ENCODE data around the gene IGSF9B.

Gene IGSF9B

DNA sequence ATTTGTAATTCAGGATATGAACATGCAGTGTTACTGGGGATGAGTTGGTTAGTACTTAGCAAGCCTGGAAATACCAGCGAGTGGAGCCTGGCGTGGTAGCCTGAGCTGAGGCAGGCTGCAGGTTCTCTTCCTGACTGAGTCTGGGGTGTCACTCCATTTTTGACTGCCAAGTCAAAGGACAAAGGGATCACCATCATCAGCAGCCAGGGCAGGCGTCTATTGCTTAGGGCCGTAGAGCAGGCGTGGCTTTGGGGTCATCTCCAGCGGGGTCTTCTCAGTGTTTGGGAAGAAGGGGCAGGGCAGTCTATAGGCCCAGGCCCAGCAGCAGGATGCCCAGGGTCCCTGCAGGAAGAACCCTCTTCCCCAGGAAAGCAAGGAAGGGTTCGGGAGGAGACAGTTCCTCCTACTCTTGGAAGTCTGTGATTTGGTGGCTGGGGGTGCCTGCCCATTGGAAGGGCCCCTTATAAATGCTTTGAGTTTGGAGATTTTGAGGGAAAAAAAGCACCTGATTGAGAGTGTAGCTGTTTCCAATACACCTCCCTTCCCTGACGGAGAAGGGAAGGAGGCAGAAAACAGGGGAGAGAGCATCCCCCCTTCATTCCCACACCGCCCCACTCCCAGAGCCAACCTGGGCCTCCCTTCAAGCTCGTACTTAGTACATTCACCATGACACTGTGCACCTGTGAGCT, 60.0 kb downstream of the IGSF9B start:
- peak; percentile 49 for DNase-seq

DNA sequence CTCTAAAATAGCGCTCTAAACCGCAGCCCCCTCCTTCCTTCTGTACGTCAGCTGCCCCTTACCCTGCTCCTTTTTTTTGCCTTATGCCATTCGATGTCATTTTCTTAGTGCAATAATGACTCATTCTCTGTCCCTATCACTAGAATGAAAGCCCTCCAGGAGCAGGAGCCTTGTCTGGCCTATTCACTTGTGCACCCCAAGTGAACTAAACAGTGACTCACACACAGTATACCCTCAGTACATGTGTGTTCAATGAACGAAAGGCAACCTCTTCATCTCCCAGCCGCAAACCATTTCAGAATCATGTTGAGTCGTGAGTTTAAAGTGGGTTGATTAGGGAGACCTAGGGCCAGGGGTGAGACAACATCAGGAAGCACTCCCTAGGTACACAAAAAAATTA, 60.7 kb downstream of the IGSF9B start:
- peak; percentile 16 for DNase-seq

DNA sequence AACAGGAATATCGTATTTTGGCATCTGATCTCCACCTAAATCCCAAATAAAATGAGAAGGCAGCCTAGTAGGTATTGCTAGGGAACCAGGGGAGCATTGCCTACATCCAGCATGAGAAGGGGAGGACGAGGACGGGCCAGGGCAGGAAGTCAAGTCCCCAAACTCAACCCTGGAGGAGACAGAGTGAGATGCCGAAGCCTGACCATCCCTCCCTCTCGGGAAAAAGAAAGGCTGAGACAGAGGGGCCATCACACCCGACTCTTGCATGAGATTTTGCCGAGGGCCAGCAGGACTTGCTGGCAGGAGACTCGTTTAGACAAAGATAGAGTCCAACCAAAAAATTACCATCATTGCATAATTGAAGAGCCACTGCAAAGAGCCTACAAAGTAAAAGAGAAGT, 61.2 kb downstream of the IGSF9B start:
- peak; percentile 43 for DNase-seq

DNA sequence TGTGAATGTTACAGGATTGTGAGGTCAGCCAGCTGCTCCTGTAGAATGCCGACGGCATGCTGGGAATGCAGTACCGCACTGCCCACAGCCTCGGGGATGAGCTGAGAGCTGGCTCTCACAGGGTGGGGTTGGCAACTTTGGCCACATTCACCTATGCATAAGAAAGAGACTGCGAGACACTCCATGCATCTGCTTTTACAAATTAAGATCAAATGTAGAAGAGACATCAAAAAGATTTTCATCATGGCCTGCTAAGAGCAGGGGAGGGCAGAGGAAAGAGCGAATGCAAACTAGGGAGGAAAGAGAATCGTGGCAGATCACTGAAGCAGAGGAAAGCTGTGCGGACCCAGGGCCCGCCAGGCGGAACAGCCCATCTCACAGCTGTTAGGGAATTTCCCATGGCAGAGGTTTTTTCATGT, 61.7 kb downstream of the IGSF9B start:
- DNase-seq = no peak

DNA sequence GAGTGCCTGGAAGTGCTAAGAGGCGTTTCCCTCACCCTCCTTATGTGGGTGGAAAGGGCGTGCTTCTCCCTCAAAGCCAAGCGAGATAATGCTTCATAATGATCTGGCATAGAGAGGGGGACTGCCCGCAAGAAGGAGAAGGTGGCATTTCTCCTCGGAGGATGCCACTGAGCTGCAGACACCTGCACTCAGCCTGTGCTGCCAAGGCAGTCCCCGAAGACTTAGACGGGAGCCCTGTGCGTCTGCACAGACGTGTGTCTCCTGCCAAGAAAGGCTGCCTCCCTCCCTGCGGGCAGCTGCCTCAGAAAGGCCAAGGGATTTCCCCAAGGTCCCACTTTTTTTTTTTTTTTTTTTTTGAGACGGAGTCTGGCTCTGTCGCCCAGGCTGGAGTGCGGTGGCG, 63.4 kb downstream of the IGSF9B start:
- no peak for DNase-seq

DNA sequence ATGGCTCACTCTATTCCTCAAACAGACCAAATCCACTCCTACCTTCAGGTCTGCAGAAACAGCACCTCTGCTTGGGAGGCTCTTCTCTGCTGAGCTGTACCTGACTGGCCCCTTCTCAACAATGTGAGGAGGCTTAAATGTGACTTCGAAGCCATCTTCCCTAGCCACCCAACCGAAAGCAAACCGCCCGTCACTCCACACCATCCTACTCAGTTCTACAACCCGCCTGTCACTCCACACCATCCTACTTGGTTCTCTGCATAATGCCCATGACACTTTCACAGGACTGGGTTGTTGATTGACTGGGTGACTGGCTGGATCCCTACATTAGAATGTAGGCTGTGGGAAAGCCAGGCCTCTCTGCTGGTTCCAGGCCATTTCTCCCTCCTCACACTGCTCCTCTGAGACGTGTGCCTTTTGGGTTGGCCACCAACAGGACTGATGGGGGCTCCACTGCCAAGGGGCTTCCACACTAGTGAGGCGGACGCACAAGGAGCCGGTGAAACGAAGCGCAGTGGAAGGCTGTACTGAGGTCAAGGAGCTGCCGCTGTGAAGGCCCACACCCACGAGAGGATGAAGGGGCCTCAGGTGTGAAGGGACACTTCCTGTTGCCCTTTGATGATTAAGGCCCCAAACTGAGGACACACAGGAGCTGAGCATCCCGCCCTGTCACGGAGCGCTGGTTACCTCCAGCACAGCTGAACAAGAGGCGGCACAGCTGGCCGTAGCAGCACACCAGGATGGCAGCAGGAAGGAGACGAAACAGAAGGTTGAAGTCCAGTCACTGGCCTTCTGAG, 64.0 kb downstream of the IGSF9B start:
- no peak for DNase-seq

DNA sequence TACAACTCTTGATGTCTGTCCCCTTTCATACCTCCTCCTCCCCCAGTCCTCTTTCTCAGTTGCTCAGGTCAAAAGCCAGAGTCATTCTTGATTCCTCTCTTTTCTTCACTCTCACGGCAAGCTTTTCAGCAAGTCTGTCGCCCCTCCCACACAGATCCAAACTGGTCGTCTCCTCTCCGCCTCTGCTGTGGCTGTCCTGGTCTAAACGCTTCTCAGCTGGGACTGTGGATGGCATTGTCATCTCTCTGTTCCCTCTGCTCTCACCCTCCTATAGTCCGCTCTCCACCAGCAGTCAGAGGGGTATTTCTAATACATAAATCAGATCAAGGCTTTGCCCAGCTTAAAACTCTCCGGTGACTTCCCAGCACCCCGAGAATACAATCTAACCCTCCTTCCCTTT, 64.6 kb downstream of the IGSF9B start:
- no peak for DNase-seq

DNA sequence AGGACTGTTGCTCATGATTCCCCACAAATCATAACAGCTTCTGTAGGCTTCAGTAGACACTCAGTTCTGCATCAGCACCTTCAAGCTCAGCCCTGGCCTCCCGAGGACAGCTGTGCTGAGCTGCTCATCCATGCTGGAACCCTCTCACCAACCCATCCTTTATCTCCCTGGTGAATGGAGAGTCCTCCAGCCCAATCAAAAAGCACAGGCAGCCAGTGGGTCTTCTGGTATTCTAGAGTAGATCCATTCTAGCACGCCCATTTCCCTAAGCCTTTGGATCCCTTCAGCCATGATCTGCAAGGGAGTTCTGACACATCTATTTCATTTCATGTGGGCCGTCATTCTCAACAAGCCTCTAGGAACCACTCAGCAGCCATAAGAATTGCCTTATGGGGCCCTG, 66.9 kb downstream of the IGSF9B start:
- DNase-seq = no peak

DNA sequence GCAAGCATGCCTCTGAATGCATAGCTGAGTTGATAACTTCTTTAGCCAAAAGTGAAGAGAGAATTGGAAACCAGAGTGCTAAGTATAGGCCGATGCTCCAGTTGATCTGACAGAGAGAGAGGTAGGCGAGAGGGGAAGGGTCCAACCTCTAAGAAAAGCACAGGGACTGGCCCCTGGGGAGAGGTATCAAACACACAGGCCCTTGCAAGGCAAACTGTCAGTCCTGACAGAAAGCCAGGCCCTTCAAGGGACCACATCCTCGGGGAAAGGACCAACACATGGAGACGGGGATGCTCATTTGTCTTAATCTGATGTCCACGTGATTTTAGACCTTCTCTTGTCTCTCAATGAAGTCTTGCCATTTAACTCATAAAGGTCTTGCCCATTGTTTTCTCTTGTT, 67.6 kb downstream of the IGSF9B start:
- no peak for DNase-seq

DNA sequence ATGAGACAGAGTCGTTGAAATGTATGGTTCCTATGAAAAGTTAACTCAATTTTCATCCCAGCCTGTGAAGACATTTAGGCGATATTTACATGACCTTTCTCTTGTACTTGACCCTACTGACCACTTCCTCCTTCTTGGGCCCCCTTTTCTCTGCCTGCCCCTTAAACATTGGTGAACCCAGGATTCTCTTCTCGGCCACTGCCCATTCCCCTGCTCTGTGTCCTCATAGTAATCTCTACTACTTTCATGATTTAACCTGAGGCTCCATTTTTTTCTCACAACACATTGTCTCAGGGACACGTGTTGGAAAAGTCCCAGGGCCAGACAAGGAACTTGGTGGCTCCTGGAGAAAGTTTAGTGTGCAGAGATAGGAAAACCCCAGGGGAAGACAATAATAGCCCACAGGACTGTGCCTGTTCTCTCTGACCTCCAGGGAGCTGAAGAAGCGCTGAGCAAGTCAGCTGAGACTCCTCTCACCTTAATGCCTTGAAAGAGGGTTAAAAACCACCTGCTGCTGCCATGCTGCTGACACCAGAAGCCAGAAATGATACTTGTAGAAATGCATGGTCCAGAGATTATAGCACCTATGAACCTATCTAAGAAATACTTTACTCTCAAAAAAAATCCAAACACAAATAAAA, 69.0 kb downstream of the IGSF9B start:
- DNase-seq = no peak

DNA sequence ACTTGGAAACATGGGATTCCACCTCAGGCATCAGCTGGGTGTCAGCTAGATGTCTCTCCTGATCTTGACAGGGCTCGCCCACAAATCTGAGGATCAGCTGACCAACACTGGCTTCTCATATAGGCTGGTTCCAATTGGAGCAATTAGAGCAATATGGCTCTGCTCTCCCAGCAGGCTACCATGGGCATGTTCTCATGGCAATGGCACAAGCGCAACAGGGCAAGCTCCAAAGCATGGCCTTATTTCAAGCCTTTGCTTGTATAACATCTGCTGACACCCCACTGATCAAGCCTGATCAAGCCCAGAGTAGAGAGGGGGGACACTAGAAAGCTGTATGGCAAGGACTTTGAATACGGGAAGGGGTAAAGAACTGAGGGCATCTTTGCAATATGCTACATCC, 70.7 kb downstream of the IGSF9B start:
- DNase-seq = no peak

DNA sequence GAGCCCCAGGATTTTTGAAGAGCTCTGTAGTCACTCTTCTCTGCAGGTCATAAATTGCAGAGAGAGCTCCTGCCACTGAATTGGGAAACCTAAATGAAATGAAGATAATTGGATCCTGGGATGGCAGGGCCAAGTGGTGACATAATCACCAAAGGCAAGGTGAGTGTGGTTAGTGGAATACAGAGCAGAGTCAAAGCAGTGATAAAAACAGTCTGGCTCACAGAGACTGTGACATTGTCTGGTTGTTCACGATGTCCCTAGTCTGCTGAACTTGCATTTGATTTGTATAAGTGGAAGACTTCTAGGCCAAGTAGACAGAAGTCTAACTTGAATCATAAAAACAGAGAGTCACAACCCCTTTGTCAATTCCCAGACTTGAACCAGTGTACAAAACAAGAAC, 84.6 kb downstream of the IGSF9B start:
- DNase-seq = no peak

DNA sequence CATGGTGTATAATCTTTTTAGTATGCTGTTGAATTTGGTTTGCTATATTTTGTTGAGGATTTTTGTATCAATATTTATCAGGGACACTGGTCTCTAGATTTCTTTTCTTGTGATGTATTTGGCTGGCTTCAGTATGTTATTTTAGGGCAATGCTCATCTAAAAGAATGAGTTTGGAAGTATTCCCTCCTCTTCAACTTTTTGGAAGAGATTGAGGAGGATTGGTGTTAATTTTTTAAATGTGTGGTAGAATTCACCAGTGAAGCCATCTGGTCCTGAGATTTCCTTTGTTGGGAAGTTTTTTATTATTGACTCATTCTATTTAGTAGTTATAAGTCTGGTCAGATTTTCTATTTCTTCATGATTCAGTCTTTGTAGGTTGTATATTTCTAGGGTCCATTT, 89.3 kb downstream of the IGSF9B start:
- DNase-seq = no peak

DNA sequence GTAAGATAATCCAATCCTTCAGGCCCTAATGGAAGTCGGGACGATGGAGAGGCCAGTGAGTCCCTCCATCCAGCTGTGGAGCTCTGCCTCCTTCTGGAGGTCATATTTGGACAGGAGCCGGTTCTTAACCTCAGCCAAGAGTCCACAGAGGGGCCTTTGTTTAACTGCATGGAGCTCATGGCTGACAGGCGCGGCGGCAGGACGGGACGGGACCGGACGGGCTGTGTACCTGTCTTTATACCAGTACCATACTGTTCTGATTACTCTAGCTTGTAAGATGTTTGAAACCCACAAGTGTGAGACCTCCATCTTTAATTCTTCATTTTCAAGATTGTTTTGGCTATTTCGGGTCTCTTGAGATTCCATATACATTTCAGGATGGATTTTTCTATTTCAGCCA, 91.3 kb downstream of the IGSF9B start:
- DNase-seq = no peak

DNA sequence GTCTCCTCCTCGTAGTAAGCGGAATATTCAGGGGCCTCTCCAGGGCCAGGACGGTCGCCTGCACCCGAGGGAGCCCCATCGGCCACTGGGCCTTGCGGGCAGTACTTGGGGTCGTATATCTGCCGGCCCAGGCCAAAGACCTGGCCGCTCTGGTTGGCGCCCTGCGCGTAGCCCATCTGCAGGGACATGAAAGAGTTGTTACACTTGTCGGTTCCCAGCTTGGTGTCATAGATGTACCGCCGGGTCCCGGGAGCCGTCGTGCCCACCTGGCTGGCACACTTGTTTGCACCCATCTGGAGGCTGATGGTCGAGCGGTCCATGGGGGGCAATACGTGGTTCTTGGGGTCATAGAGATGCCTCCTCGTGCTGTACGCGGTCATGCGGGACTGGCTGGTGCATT, 92.0 kb downstream of the IGSF9B start:
- no peak for DNase-seq

DNA sequence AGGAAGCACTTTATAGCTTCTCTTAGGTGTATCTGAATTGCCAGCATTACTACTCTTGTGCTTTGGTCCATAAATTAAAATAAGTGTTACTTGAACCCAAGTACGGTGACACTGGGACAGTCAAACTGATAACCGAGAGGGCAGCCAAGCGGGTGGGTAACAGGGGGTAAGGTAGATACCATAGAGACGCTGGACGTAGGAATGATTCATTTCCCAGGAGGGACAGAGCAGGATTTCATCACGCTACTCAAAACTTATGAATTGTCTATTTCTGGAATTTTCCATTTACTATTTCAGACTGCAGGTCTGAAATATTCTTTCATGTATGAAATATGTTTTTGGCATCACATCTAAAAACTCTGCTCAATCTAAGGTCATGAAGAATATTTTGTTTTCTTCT, 96.6 kb downstream of the IGSF9B start:
- DNase-seq = no peak

Data from activated effector memory CD4-positive, alpha-beta T cell treated with anti-CD3 and anti-CD28 coated beads, Interleukin-2, amount 50 U/mL, for 16 hours (primary cell).